SJCRH30 (cell line): Measurements from ENCODE around the gene NDUFV2. TPM values are rescaled to one million over a fixed set of nuclear protein-coding genes. Genes with fewer than 3 reads are reported as not detected.
"Not testable (repeated sequence)": the region's sequence is repeated elsewhere in the genome, so short reads cannot be mapped to it uniquely, and the experiment has no call there.

ENCODE experiments used
- DNase-seq, 2 experiments: peaks; one replicate each; pipeline ENCODE4 v3.0.0-alpha.2; 2015 to 2020
- H3K27ac ChIP-seq: fragments of 250-450 bp; sonication (Bioruptor Pico); 2 replicates; pipeline ENCODE4 v1.5.1; 2020; ENCODE audit warnings: mild to moderate bottlenecking, moderate library complexity
- H3K27me3 ChIP-seq: fragments of 250-450 bp; sonication (Bioruptor Pico); 2 replicates; pipeline ENCODE4 v1.5.1; 2020; ENCODE audit warnings: mild to moderate bottlenecking, moderate library complexity
- H3K36me3 ChIP-seq: fragments of 250-450 bp; sonication (Bioruptor Pico); 2 replicates; pipeline ENCODE4 v1.5.1; 2020; ENCODE audit warnings: mild to moderate bottlenecking, moderate library complexity
- H3K4me1 ChIP-seq: fragments of 250-450 bp; sonication (Bioruptor Pico); 2 replicates; pipeline ENCODE4 v1.5.1; 2020; ENCODE audit warnings: mild to moderate bottlenecking, moderate library complexity
- H3K4me3 ChIP-seq: fragments of 250-450 bp; sonication (Bioruptor Pico); 2 replicates; pipeline ENCODE4 v1.5.1; 2020; ENCODE audit warnings: mild to moderate bottlenecking, moderate library complexity
- H3K9me3 ChIP-seq: fragments of 250-450 bp; sonication (Bioruptor Pico); replicated peaks from 2 replicates; pipeline ENCODE4 v1.5.1; 2020; ENCODE audit warnings: mild to moderate bottlenecking, moderate library complexity
- total RNA-seq: library from RNA; depleted of rRNA; stranded (reverse); fragments of >200 nt; shearing (Covaris generic); gene quantifications from 2 replicates; pipeline ENCODE4 v1.2.3, GENCODE V29; 2014

Gene NDUFV2
- total RNA-seq, 1 experiment from 2014 or later, result 125 TPM

GRCh38 chr18:9146224-9146623 is 43.7 kb downstream of the NDUFV2 start:
- Histone ChIP-seq H3K4me1 (no peaks in the 10 kb centered on the region), H3K9me3 (no peaks in the 10 kb centered on the region), H3K27ac (no peak overlapping the region), H3K27me3 (no peaks in the 10 kb centered on the region), H3K36me3 (no peaks in the 10 kb centered on the region), H3K4me3 (no peak overlapping the region)
- no peak for DNase-seq

- H3K4me1 ChIP-seq, result no peaks in the 10 kb centered on the region
- no peaks in the 10 kb centered on the region for H3K27me3 ChIP-seq
- H3K27ac ChIP-seq, result no peak overlapping the region
- no peak overlapping the region for H3K4me3 ChIP-seq
- peak; percentile 22 to 50 for DNase-seq
- H3K9me3 ChIP-seq, result no peaks in the 10 kb centered on the region
- no peaks in the 10 kb centered on the region for H3K36me3 ChIP-seq
Measured at GRCh38 chr18:9147440-9148202, 45.1 kb downstream of the NDUFV2 start.

- Histone ChIP-seq H3K27ac (no peak overlapping the region), H3K36me3 (no peaks in the 10 kb centered on the region), H3K4me1 (no peaks in the 10 kb centered on the region), H3K9me3 (no peaks in the 10 kb centered on the region), H3K4me3 (no peak overlapping the region), H3K27me3 (no peaks in the 10 kb centered on the region)
- no peak for DNase-seq
Measured at GRCh38 chr18:9148203-9148552, 45.7 kb downstream of the NDUFV2 start.

DNA sequence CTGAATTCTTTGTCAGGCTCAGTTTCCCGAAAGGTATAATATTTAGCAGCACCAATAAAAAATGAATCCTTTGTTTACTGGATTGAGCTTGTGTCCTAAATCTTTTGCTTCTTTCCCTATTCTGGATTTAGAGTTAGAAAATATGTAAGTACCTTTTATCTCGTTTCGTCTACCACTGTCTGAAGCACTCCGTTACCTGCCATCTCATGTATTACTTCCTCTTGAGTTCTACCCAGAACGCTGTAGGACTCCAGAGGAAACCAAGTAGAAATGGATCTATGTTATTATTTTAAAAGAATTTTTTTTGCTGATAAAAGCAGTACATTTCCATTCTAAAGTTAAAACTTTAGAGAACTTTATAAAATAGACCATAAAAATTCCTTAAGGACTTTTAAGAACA is 47.6 kb downstream of the NDUFV2 start:
- no peak overlapping the region for H3K27ac ChIP-seq
- no peaks in the 10 kb centered on the region for H3K9me3 ChIP-seq
- no peaks in the 10 kb centered on the region for H3K27me3 ChIP-seq
- H3K4me1 ChIP-seq, result no peaks in the 10 kb centered on the region
- DNase-seq, result no peak
- no peaks in the 10 kb centered on the region for H3K36me3 ChIP-seq
- H3K4me3 ChIP-seq, result no peak overlapping the region

DNA sequence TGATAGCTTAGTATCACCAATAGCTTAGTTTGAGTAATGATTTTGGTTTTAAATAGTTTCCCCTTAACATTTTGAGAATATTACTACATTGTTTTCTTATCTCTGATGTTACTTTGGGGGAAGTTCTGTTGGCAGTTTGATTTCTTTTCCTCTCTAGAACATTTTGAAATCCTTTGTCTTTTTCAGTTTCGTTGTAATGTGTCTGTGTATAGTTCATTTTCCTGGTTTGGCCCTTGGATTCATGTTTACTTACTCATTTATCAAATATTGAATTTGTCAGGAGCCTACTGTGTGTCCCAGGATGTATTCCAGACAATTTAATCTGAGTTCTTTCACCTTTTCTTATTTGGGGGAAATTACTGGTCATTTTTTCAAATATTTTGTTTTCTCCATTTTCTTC is 50.8 kb downstream of the NDUFV2 start:
- no peak for DNase-seq
- Histone ChIP-seq H3K36me3 (no peaks in the 10 kb centered on the region), H3K4me3 (no peak overlapping the region), H3K27ac (no peak overlapping the region), H3K9me3 (no peaks in the 10 kb centered on the region), H3K4me1 (no peaks in the 10 kb centered on the region), H3K27me3 (no peaks in the 10 kb centered on the region)

DNA sequence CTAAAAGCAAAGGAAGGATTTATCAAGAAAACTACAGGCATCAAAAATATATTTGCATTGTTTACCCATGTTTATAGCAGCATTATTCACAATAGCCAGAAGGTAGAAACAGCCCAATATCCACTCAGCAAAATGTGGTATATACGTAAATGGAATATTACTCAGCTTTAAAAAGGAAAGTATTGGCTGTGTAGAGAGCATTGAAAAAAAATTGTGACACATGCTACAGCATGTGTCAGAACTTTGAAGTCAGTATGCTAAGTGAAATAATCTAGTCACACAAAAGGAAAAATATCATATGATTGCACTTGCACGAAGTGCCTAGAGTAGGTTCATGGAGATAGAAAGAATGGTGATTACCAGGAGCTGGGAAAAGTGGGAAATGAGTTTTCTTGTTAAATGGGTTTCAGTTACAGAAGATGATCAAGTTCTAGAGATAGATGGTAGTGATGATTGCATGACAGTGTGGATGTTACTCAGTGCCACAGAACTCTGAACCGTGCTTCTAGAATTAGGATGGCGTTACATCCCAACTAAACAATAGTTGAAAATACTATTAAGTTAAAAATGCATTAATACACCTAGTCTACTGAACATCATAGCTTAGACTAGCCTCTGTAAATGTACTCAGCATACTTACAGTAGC is 54.2 kb downstream of the NDUFV2 start:
- Histone ChIP-seq H3K27me3 (no peaks in the 10 kb centered on the region), H3K9me3 (no peaks in the 10 kb centered on the region), H3K27ac (no peak overlapping the region), H3K4me3 (no peak overlapping the region), H3K36me3 (no peaks in the 10 kb centered on the region), H3K4me1 (no peaks in the 10 kb centered on the region)
- DNase-seq, result no peak

GRCh38 chr18:9157806-9158205 is 55.3 kb downstream of the NDUFV2 start:
- H3K4me3 ChIP-seq, result no peak overlapping the region
- no peak overlapping the region for H3K27ac ChIP-seq

DNA sequence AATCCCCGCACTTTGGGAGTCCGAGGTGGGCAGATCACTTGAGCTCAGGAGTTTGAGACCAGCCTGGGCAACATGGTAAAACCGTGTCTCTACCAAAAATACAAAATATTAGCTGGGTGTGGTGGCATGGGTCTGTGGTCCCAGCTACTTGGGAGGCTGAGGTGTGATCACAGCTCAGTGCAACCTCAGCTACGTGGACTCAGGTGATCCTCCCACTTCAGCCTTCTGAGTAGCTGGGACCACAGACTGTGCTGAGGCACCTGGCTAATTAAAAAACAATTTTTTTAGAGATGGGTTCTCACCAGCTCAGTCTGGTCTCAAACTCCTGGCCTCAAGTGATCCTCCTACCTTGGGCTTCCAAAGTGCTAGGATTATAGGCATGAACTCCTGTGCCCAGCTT is 57.5 kb downstream of the NDUFV2 start:
- Histone ChIP-seq H3K4me1 (no peaks in the 10 kb centered on the region), H3K36me3 (no peaks in the 10 kb centered on the region), H3K4me3 (no peak overlapping the region), H3K9me3 (no peaks in the 10 kb centered on the region), H3K27me3 (no peaks in the 10 kb centered on the region), H3K27ac (no peak overlapping the region)
- DNase-seq, result no peak

More at GRCh38 chr18:9157806-9158205, 55.3 kb downstream of the NDUFV2 start:
- Histone ChIP-seq H3K9me3 (no peaks in the 10 kb centered on the region), H3K4me1 (no peaks in the 10 kb centered on the region), H3K36me3 (no peaks in the 10 kb centered on the region), H3K27me3 (no peaks in the 10 kb centered on the region)
- no peak for DNase-seq

DNA sequence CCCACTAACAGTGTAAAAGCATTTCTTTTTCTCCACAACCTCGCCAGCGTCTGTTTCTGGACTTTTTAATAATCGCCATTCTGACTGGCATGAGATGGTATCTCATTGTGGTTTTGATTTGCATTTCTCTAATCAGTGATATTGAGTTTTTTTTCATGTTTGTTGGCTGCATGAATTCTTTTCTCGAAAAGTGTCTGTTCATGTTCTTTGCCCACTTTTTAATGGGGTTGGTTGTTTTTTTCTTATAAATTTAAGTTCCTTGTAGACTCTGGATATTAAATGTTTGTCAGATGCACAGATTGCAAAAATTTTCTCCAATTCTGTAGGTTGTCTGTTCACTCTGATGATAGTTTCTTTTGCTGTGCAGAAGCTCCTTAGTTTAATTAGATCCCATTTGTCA is 60.2 kb downstream of the NDUFV2 start:
- not testable (repeated sequence) for H3K4me1 ChIP-seq, H3K27ac ChIP-seq, H3K9me3 ChIP-seq, H3K36me3 ChIP-seq, H3K27me3 ChIP-seq, H3K4me3 ChIP-seq, DNase-seq

- H3K4me1 ChIP-seq, H3K36me3 ChIP-seq, DNase-seq, H3K4me3 ChIP-seq, H3K27me3 ChIP-seq, H3K27ac ChIP-seq, H3K9me3 ChIP-seq: not testable (repeated sequence)
Measured at GRCh38 chr18:9164149-9164548, 61.6 kb downstream of the NDUFV2 start.

- H3K9me3 ChIP-seq, H3K4me1 ChIP-seq, DNase-seq, H3K27me3 ChIP-seq, H3K27ac ChIP-seq, H3K36me3 ChIP-seq, H3K4me3 ChIP-seq: not testable (repeated sequence)
Measured at GRCh38 chr18:9165883-9166282, 63.4 kb downstream of the NDUFV2 start.

DNA sequence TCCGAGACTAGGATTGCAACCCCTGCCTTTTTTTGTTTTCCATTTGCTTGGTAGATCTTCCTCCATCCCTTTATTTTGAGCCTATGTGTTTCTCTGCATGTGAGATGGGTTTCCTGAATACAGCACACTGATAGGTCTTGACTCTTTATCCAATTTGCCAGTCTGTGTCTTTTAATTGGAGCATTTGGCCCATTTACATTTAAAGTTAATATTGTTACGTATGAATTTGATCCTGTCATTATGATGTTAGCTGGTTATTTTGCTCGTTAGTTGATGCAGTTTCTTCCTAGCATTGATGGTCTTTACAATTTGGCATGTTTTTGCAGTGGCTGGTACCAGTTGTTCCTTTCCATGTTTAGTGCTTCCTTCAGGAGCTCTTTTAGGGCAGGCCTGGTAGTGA is 67.0 kb downstream of the NDUFV2 start:
- not testable (repeated sequence) for DNase-seq, H3K27me3 ChIP-seq, H3K9me3 ChIP-seq, H3K27ac ChIP-seq, H3K36me3 ChIP-seq, H3K4me3 ChIP-seq, H3K4me1 ChIP-seq

- not testable (repeated sequence) for H3K27me3 ChIP-seq
Measured at GRCh38 chr18:9171919-9172318, 69.4 kb downstream of the NDUFV2 start.

GRCh38 chr18:9172506-9173127 is 70.1 kb downstream of the NDUFV2 start:
- no peak overlapping the region for H3K27ac ChIP-seq
- no peak for DNase-seq
- no peaks in the 10 kb centered on the region for H3K36me3 ChIP-seq
- H3K9me3 ChIP-seq, result no peaks in the 10 kb centered on the region
- H3K4me3 ChIP-seq, result no peak overlapping the region
- H3K27me3 ChIP-seq, result no peaks in the 10 kb centered on the region
- peaks cover 5% of the 10 kb centered on the region; the same call in 1 of the 2 replicates for H3K4me1 ChIP-seq

More at GRCh38 chr18:9171919-9172318, 69.4 kb downstream of the NDUFV2 start:
- not testable (repeated sequence) for H3K9me3 ChIP-seq, H3K36me3 ChIP-seq, H3K4me3 ChIP-seq, H3K27ac ChIP-seq, H3K4me1 ChIP-seq, DNase-seq

DNA sequence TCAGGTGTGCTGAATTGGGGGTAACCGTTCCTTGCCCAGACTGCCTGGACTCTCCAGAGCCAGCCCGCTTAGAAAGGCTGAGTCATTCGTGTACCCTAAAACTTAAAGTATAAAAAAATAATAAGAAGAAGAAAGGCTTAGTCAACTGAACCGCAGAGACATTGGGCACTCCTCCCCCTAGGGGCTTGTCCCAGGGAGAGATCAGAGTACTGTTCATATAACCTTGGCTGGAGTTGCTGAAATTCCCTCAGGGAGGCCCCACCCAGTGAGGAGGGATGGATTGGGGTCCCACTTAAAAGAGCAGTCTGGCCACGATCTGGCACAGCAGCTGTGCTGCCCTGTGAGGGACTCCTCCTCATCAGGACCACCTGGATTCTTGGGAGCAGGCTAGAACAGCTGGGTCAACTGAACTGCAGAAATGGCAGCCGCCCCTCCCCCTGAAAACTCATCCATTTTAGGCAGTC is 71.3 kb downstream of the NDUFV2 start:
- Histone ChIP-seq H3K9me3 (no peaks in the 10 kb centered on the region), H3K27me3 (no peaks in the 10 kb centered on the region), H3K27ac (no peak overlapping the region), H3K36me3 (no peaks in the 10 kb centered on the region), H3K4me3 (no peak overlapping the region), H3K4me1 (peaks cover 5% of the 10 kb centered on the region; the same call in 1 of the 2 replicates)
- DNase-seq, result peak; percentile 62 to 68
